Retina (tissue), 1 donor: ENCODE results near the gene DYRK1A.
A peak's percentile ranks its signal among the peaks of the same experiment; 100 is the strongest.

ENCODE experiments used
- DNase-seq: peaks from one replicate; pipeline ENCODE4 v3.0.0-alpha.2; 2016

Gene DYRK1A

DNA sequence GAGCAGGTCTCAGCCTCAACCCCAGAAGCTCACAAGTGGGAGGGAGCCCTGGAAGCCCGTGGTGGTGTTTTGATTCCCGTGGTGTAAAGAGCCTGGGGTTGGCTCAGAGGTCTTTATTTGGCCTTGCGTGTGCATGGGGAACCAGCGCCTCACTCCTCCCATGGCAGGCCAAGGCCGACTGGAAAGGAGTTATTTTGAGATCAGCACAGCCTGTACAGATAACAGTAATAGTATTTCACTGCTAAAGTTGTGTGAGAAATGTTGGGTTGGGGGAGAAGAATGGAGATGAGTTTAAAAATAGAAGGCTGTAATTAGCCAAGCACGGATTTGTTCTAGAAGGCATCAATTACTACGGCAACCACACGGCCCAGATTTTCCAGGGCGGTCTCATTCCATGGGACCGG lies 186.5 kb downstream of the DYRK1A start:
- no peak for DNase-seq

DNA sequence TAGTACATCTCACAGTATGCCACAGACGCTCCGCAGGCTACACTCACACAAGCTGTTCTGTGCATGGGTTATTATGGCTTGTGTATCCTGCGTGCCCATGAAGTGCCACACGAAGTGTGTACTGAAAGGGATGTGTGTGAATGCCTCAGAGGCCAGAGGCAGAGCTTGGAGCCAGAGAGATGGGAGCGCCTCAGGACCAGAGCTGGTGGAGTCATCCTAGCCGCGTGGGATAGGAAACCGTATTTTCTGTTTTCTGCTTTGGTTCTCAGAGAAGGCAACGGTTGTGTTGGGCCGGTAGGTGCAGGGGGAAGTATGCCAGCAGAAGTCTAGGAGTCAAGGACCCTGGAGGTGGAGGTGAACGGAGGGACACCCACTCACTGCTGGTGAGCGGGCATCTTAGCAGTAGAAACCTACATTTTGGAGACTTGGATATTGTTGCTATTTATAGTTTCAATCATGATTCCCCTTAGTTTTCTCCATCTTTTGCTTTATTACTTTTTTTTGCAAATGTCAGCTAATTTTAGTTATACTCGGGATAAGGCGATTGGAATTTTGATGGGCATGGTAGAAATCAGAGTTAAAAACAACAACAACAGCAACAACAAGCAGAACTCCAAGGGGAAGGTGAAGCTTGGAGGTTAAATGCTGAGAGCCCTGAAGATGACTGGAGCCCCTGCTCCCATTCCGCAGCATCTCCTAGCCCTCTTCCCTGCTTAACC lies 188.2 kb downstream of the DYRK1A start:
- no peak for DNase-seq

DNA sequence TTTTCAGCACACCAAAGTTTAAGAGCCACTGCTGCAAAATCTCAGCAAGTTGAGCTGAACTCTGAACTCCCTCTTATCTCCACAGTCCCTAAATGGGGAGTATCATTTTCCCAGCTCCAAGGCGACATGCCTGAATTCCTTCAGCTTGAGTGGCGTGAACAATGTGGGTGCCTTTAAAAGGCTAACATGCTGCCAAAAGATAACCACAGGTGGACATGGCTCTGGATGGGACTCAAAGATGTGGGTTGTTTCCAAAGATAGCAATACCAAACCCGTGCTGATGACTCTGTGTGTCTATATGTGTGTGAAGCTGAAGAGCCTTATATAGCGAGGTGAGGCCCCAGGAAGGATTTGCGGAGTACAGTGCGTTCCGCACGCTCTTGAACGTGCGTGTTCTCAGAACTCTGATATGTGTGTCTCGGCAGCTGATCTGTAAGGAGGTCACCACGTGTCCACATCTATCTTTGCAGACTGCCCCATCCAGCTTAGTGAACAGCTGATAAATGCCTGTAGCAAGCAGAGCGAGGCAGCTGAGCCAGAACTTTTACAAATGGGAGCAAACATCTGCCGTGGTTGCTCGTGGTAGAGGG lies 189.2 kb downstream of the DYRK1A start:
- DNase-seq: no peak

DNA sequence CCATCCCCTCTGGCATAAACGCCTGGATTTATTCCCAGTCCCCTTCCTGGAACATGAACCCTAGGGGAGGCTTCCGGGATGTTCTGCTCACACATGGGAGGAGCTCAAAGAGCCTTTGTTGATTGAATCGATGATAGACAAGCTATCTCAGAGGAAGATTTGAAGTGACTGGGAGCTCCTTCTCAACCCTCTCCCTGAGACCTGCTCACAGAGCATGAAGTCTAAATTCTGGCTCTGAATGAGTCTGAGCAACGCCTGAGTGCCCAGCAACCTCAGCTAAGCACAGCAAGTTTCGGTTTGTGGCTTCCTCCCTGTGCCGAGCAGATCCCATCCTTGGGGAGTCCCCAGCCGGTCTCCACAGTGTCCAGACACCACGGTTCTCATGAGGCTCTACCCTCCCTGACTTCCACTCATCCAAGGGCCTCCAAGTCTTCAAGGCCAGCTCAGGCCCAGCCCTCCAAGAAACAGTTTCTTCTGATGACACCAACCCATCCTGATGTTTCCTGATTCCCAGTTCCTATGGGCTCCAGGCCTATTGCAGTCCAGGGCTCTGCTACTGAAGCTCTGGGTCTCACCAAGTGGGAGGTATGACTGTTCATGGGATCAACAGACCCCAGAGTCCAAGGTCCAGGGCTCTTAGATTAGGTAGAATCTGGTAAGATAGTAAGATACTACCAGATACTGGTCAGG lies 190.8 kb downstream of the DYRK1A start:
- DNase-seq: no peak

DNA sequence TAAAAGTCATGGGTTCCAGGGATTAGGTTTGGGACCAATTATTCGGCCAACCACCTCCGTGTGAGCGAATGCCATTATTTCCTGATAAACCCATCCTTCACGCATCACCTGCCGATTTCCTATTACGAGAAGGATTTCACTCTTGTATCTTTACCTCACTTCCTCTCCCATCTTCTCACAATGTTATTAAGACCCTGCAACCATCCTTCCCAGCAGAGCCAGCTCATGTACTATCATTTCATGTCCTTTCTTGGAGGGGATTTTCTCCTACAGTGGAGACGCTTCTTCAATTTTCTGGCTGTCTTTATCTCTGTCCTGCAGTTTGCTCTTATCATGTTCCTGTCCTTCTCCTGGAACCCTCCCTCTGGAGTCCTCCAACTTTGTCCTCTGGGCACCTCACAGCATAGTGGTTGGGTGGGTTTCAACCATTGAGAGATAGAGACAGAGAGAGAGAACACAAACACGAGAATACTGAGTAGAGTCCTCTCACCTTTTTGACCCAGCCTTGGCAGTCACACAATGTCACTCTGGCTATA lies 192.2 kb downstream of the DYRK1A start:
- DNase-seq: no peak

DNA sequence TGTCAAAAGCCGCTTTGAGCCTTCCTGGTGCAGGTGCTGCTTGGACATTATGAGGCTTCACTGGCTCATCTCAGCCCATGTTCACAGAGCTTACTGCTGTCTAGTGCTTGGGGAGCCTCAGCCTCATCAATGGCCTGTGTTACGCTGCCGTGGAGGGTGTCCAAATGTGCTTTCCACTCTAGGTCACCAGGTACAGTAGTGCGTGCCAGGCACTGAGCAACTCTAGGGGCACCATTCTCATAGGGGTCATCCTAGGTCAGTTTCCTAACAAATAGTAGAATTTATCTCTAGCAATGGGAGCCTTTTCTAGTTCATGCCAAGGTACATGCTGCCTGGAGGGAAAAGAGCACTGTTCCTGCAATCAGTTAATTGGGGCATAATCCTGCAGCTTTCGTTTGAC lies 193.8 kb downstream of the DYRK1A start:
- no peak for DNase-seq

DNA sequence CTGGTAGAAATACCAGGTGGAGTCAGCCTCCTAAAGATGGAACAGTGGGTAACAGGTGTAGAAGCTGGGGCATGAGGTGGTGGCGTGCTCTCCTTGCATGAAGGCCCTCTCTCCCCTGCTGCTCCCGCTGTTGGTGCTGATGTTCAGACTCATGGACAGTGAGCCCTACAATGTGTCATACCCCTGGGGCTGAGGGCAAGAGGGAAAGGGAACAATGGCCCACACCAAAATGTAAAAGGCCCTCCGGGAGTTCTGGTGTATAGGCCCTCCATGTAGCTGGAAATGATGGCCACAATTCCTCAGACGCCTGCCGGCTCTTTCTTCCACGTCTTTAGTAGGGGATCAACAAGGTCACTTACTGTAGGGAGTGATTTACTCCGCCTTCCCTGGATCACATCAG lies 194.9 kb downstream of the DYRK1A start:
- no peak for DNase-seq

DNA sequence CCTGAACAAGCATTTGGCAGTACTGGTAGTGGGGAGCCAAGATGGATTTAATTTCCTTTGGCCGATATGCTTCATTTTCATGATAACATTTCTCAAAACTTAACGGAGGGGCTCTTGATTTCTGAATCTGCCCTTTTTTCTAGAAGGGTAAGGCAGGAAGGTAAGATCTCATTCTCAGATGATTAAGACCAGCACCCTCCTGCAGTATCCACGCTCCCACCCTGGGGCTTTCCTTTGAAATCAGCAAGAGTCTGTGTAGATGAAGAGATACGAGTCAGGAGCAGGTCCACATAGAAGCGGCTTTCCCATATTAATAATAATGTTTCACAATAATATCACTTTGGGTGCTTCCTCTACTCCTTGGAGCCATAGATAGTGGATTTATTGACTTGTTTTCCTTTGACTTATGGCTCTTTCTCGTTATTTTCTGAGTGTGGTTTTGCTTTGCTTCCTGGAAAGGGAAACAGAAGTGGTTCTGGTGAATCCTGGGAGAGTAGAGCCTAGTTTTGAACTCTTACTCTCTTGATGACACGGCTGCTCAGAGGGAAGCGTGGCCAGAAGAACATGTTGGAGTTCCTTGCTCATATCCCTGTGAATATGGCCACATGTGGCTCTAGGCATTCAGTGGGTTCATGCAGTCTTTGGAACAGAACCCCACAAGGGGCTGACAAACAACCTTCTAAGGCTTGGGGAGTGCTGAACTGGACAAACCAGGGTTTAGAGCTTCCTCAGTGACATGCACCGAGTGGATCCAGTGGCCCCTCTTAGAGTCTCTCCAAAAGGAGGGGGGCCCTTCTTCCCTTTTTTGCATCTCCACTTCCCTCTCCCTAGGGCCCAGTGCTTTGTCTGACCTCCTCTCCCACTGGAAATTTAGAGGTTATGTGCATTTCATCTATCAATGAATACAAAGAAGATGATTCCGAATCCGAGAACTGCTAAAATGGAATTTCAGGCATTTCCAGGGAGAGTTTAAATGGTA lies 195.7 kb downstream of the DYRK1A start:
- no peak for DNase-seq

DNA sequence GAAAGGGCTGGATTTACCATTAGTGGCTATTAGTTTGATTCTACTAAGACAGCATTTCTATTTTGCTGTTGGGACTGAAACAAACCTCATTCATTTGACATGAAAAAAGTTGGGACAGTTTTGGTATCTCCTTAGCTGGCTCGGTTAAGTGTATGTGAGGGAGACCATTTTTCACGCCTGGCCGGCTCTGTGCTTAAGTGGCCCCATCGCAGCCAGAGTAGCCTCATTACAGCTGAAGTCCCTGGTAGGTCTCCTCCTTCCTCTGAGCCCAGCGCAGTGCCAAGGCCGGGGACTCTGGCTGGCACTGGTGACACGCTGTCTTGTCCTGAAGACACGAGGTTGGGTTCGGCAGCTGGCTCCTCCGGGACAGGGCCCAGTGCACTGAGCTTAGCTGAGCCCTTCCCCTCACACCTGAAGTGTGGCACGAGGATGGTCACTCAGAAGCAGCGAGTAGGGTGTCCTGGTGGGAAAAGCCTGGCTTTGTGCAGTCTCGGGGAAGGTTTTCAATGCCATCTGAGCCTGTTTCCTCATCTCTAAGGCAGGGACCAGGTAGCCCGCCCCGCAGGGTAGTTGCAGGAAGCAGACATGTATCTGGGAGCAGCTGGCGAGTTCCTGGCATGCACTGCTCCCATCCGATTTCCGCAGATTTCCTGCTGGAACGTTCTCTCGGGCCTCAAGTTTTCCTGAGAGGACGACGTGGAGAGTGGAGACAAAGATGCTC lies 196.5 kb downstream of the DYRK1A start:
- DNase-seq: no peak

DNA sequence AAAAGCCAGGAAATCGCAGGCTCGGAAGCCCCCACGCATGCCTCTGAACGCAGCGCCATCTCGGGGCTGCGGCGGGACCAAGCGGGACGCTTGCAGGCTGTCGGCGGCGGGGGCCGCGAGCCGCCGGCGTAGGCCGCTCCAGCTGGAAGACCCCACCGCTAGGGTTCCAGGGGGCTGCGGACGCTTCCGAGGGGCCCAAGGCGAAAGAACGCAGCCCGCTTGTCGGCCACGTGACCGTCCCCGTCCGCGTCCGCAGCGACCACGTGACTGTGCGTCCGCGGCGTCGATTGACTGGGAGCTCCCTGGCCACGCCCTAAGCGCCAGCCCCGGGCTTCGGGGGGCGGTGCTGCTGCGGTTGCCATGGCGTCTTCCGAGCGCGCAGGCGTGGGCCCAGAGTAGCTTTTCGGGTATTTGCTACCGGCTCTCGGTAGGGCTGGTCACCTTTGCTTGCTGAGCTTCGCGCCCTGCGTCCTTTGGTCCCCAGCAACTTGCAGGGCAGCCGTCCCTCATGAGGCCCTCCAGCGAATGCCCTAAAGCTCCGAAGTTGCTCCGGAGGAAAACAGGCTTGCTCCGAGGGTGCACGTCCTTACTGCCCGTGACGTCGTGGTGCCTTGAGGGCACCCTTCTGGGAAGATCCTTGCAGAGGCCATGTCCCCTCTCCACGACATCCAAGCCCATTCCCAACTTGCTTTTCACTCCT lies 197.2 kb downstream of the DYRK1A start:
- peak; percentile 96 for DNase-seq

DNA sequence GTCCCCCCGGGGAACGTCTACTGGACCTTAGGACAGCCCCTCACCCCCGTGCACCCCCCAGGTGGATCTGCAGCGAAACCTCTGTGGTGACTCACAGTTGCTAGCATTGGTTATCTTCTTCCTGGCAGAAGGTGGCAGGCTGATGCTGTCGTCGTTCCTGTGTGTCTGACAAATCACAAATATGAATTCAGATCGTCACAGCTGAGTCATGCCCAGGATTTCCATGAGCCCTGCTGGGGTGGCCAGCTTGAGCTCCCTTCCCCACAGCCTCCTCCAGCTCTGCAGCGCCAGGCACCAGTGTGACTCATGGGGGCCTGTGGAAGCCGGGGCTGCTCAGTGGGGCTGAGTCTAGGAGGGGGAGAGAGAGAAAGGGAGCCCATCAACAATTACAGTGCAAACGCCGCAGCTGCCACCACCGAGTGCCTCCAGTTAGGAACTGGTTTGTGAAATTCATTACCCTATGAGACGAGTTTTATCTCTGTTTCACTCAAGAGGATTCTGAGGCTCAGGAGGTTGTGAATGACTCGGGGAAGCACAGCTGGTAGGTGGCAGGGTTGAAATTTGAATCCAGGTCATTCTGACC lies 197.9 kb downstream of the DYRK1A start:
- no peak for DNase-seq

DNA sequence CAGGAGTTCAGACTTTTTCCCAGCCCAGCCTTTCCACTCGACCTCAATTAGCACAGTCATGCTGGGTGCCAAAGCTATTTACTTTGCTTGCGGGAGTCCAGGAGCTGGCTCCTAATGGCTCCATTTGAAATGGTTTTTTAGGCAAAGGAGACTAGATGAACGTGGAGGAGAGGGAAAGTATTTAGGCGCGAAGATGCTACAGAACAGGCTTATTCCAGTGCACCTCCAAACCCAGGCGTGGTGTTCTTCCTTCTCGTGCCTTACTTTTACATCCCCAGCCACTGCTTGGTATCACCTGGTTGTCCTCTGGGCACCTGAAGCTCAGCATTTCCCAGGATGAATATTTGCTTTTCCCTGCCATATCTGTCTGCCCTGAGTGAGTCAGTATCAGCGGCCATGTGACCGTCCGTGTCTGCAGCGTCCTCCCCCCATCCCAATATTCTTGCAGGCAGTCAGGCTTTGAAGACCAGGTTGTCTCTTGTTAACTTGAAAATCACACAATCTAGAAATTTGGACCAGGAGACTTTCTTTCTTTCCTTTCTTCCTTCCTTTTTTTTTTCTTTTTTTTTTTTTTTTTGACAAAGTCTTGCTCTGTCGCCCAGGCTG lies 198.5 kb downstream of the DYRK1A start:
- DNase-seq: no peak

DNA sequence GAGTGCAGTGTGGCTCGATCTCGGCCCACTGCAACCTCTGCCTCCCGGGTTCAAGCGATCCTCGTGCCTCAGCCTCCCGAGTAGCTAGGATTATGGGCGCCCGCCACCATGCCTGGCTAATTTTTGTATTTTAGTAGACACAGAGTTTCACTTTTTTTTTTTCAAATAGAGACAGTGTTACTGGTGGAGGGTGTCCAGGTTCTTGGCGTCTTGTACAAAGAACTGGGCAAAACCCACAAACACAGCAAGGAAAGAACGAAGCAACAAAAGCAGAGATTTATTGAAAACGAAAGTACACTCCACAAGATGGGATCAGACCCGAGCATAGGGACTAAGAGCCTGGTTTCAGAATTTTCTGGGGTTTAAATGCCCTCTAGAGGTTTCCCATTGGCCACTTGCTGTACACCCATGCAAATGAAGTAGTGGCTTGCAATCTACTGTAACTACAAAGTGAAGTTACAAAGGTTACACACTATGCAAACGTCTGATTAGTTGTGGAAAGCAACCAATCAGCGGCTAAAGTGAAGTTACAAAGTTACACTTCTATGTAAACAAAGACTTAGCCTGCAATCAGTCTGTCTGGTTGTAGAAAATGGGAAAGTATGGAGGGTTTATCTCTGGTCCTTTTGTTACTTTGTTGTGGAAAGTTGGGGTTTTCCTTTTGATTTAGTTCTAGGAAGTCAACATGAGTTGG lies 199.1 kb downstream of the DYRK1A start:
- DNase-seq: no peak

DNA sequence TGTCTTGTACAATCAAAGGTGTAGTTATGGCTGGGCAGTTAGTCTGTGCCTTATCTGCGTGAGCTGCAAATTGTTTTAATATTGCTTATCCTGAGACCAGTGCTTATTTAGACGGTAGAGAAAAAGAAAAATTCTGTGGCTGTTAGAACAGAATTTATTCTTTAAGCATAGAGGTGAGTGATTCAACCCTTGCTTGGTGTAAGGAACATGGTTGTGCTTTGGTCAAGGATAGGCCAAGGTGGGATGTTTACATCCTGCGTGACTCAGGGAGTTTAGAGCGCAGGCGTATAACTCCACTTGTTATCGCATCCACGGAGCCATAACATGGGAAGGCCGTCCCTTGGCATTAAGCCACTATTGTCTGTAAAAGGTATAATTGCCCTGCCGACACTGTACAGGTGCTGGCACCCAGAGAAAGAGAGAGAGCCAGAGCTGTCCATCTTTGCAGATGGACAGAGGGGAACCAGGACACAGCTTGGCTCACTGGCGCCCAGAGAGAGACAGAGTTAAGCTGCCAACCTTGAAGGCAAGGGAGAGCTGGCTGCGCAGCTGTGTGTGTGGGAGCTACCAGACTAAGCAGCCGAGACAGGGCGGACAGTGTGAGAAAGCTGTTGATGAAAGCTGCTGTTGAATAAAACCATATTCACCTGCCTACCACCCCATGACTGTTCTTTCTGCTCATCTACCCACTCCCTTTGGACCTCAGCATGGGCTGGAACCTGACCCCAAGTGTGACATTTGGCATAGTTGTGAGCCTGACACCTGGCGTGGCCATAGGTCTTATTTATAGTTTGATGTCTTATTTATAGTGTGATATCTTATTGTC lies 200.4 kb downstream of the DYRK1A start:
- no peak for DNase-seq

DNA sequence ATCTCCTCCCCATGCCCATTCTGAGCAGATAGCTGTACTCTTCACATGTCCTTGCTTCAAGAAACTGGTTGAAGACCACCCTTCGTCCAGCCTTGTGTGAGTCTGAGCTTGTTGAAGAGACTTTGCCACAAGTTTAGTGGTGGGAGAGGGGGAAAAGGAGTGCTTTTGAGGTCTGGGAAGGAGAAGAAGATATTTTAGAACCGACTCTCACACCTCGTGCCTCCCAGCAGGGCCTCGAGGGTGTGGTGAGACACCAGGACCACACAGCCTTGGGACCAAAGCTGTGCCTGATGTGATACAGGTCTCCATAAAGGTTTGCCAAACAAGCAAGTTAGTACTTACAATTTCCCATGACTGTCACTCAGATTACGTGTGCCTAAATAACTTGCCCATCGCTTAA lies 201.8 kb downstream of the DYRK1A start:
- DNase-seq: no peak

DNA sequence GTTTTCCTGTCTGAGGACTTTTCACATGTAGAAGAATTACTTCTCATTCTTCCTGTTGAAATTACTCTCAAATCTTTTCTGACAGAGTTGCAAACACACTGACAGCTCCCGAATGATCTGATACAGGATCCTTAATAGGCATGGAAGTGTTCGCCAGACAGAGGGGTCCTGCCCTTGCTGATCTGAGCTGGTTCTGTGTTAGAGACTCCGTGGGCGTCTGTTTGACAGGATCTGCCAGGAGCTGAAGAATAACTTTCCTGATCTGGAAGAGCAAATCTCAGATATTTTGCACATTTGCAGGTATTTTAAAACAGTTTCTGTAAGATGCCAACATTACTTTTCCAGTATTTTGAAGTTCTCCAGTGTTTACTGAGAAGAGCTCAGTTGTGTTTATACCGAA lies 202.3 kb downstream of the DYRK1A start:
- no peak for DNase-seq

DNA sequence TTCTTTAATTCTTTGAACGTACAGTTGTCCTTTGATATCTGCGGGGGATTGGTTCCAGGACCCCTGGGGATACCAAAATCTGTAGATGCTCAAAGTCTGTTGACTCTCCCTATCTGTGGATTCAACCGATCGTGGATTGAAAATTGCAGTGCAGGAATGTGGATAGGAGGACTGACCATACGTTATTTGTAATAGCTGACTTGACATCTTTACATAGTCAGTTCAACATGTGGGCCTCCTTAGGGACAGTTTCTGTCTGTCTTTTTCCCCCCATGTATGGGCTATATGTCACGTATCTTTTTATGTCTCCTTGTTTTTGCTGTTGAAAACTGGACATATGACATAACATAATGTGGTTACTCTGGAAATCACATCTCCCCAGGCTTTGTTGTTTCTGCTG lies 204.9 kb downstream of the DYRK1A start:
- DNase-seq: no peak

DNA sequence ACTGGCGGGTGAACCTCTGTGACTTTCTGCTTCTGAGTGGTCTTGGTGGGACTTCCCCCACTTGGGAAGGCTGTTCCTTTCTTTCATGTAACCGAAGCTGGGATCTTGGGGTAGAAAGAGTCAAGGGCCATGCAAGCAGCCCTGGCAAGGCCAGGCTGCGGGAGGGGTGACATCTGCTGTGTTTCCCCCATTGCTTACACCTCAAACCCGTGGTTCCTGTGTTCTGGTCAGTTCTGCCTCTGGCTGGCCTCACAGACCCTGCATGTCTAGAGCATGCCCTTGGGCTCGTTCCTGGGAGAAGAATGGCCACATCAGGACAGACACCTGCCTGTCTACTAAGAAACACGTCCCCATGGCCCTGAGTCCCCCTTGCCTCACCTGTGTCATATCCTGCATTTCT lies 207.7 kb downstream of the DYRK1A start:
- DNase-seq: no peak

DNA sequence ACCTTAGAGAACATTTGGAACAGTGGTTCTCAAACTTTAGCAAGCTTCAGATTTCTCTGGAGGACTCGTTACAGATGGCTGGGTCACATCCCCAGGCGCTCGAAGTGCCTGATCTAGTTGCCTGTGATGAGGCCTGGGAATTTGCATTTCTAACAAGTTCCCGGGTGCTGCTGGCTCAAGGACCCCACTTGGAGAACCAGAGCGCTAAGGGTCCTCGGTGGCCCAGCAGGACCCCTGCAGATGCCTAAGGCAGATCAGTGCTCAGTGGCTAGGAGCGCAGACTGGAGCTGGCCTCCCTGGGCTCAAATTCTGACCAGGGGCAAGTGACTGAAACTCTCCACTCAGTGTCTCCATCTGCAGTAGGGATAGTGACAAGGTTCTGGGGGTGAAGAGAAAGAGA lies 208.2 kb downstream of the DYRK1A start:
- DNase-seq: no peak
